HEK293 (cell line): ENCODE results near the gene CLIC2.
"Not testable (repeated sequence)": the region's sequence is repeated elsewhere in the genome, so short reads cannot be mapped to it uniquely, and the experiment has no call there.

Source experiments
- CTCF ChIP-seq: fragments of 450-650 bp; formaldehyde crosslinking; IDR thresholded peaks from 2 replicates; pipeline ENCODE4 v1.5.1; 2016; ENCODE audit warnings: missing biosample characterization, missing genetic modification characterization
- GLIS1 ChIP-seq: fragments of 450-650 bp; formaldehyde crosslinking; IDR thresholded peaks from 2 replicates; pipeline ENCODE4 v1.5.1; 2016; ENCODE audit warnings: missing biosample characterization, missing genetic modification characterization
- KLF10 ChIP-seq: fragments of 450-650 bp; IDR thresholded peaks from 2 replicates; pipeline ENCODE4 v1.5.1; 2018; ENCODE audit warnings: missing biosample characterization, mild to moderate bottlenecking, missing genetic modification characterization
- KLF9 ChIP-seq: fragments of 450-650 bp; formaldehyde crosslinking; IDR thresholded peaks from 2 replicates; pipeline ENCODE4 v1.5.1; 2016; ENCODE audit warnings: missing biosample characterization, missing genetic modification characterization, low read depth
- MYNN ChIP-seq: fragments of 450-650 bp; formaldehyde crosslinking; IDR thresholded peaks from 2 replicates; pipeline ENCODE4 v1.5.1; 2016; ENCODE audit warnings: missing biosample characterization, missing genetic modification characterization, borderline replicate concordance
- ZBTB7A ChIP-seq: fragments of 450-650 bp; formaldehyde crosslinking; IDR thresholded peaks from 2 replicates; pipeline ENCODE4 v1.5.1; 2016; ENCODE audit warnings: low read depth, missing biosample characterization, missing genetic modification characterization
- ZNF121 ChIP-seq: fragments of 450-650 bp; formaldehyde crosslinking; IDR thresholded peaks from 2 replicates; pipeline ENCODE4 v1.5.1; 2016; ENCODE audit warnings: missing biosample characterization, missing genetic modification characterization
- ZNF350 ChIP-seq: fragments of 450-650 bp; formaldehyde crosslinking; IDR thresholded peaks from 2 replicates; pipeline ENCODE4 v1.5.0; 2017; ENCODE audit warnings: missing biosample characterization, mild to moderate bottlenecking, missing genetic modification characterization
- TF ChIP-seq, protein P1 (sequence below): fragments of 450-650 bp; formaldehyde crosslinking; IDR thresholded peaks from 2 replicates; pipeline ENCODE4 v1.5.1; 2016; ENCODE audit warnings: missing biosample characterization, missing genetic modification characterization

- TF ChIP-seq CTCF (tag by site-specific recombination); KLF10 (tag by site-specific recombination); ZBTB7A; ZNF350 (tag by site-specific recombination); ZNF121 (tag by site-specific recombination); MYNN (tag by site-specific recombination); GLIS1 (tag by site-specific recombination); KLF9 (tag by site-specific recombination): not testable (repeated sequence)
- TF ChIP-seq, protein P1, sequence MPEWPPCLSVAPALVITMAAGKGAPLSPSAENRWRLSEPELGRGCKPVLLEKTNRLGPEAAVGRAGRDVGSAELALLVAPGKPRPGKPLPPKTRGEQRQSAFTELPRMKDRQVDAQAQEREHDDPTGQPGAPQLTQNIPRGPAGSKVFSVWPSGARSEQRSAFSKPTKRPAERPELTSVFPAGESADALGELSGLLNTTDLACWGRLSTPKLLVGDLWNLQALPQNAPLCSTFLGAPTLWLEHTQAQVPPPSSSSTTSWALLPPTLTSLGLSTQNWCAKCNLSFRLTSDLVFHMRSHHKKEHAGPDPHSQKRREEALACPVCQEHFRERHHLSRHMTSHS (tag by site-specific recombination) = not testable (repeated sequence)
Observed at GRCh38 chrX:155349448-155349847, 15.0 kb upstream of the CLIC2 start.
